Uterus (tissue), 4 donors: Measurements from ENCODE around the gene PNCK. TPM values are rescaled to one million over a fixed set of nuclear protein-coding genes. Genes with fewer than 3 reads are reported as not detected.

Experiments used
- DNase-seq, 2 donors: peaks; one replicate each; pipeline ENCODE4 v3.0.0-alpha.2; 2019 to 2020
- H3K27ac ChIP-seq, 2 donors: fragments of 200-600 bp; sonication (generic); 1 replicate in 1 of 2; 2 replicates in 1 of 2; pipeline ENCODE4 v1.5.1; 2016 to 2018
- H3K27me3 ChIP-seq, 2 donors: fragments of 200-600 bp; sonication (generic); one replicate each; pipeline ENCODE4 v1.5.1; 2018 to 2019; ENCODE audit warnings: control low read depth in 1 of 2
- H3K36me3 ChIP-seq, 2 donors: fragments of 200-600 bp; sonication (generic); one replicate each; pipeline ENCODE4 v1.5.1; 2019; ENCODE audit warnings: control low read depth in 1 of 2
- H3K4me1 ChIP-seq, 2 donors: fragments of 200-600 bp; sonication (generic); one replicate each; pipeline ENCODE4 v1.5.1; 2018 to 2019; ENCODE audit warnings: control low read depth in 1 of 2
- H3K4me3 ChIP-seq, 2 donors: fragments of 200-600 bp; sonication (generic); 1 replicate in 1 of 2; 2 replicates in 1 of 2; pipeline ENCODE4 v1.5.1; 2018 to 2019; ENCODE audit warnings: mild to moderate bottlenecking in 1 of 2
- H3K9me3 ChIP-seq, 2 donors: fragments of 200-600 bp; sonication (generic); one replicate each; pipeline ENCODE4 v1.5.1; 2019; ENCODE audit warnings: control low read depth in 1 of 2
- CTCF ChIP-seq, 4 experiments: fragments of 200-600 bp in 2 of 4; fragments of 450-650 bp in 2 of 4; sonication (generic) in 2 of 4; IDR thresholded peaks; one replicate each; pipeline ENCODE4 v1.5.1; 2016 to 2019; ENCODE audit warnings: antibody characterized with exemption in 4 of 4, mild to moderate bottlenecking in 2 of 4, moderate library complexity in 1 of 4
- POLR2A ChIP-seq, 2 donors: fragments of 450-650 bp; IDR thresholded peaks; one replicate each; pipeline ENCODE4 v1.6.1; 2016; ENCODE audit warnings: antibody characterized with exemption in 2 of 2, mild to moderate bottlenecking in 1 of 2, moderate library complexity in 1 of 2
- intact Hi-C: fragments of 100-400 bp; cut with DNase I; formaldehyde crosslinking; loops from one replicate; pipeline ENCODE4 v1.15.1; 2023; ENCODE audit warnings: low total_unique reads
- total RNA-seq, 4 donors: library from RNA; depleted of rRNA in 3 of 4; stranded (reverse); fragments of >200 nt in 3 of 4; gene quantifications; one replicate each; pipeline versions ENCODE4 v1.1.0 to v1.2.4, GENCODE V29; 2014 to 2023
- donor health status: DM: yes; HTN: yes; CAD: no.

The PNCK gene
- total RNA-seq, 4 donors from 2014 or later, result 1.8 to 8.5 (median 5.9) TPM; not detected in 1

DNA sequence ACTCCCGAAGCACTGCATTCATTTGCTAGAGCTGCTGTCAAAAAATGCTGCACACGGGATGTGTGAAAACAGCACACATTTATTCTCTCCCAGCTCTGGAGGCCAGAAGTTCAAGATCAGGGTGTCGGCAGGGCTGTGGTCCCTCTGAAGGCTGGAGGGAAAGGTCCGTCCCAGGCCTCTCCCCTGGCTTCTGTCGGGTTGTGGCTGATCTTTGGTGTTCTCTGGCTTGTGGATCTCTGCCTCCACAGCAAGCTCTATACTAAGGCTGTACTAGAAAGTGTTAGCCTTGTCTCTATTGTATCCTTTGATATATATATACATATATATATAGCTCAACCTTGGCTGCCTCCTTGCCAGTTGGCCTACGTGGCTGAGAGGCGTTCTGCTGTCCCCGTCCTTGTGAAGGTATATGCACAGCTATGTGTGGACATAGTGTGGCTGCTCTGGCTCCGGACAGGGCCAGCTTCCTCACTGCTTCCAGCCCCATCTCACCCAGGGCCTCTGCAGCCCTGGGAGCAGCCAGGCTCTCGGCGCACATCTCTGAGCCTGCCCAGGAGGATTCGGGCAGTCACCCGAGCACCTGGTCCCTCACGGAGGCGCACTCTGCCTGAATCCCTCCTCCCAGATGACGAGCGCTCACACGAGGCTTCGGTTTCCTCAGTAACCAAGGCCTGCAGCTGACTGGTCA, 41.6 kb downstream of the PNCK start:
- no peaks in the 10 kb centered on the region for H3K9me3 ChIP-seq
- TF ChIP-seq CTCF (IDR thresholded peaks at IDR 0.05) (no peak), POLR2A (IDR thresholded peaks at IDR 0.05) (no peak)
- H3K27ac ChIP-seq, result no peak overlapping the region
- DNase-seq, result peak in 1 of 2 donors; percentile 7
- no peaks in the 10 kb centered on the region for H3K4me1 ChIP-seq
- H3K4me3 ChIP-seq, result no peak overlapping the region
- intact Hi-C loops, result no loop called here
- no peaks in the 10 kb centered on the region for H3K36me3 ChIP-seq
- no peaks in the 10 kb centered on the region for H3K27me3 ChIP-seq

DNA sequence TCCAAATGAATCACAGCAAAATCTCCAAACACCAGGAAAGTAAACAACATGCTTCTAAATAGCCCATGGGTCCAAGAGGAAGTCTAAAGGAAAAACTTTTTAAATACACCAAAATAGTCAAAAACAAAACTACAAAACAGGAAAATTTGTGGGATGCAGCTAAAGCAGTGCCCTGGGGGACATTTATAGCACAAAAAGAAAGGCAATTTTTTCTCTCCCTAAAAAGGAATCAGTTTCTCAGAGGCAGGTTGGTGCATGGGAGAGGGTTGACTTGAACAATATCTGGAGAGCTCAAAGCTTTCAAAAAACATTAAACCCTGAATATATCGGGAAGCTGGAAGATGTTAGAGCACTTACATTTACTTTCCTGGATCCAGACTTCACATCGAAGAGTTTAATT, 42.3 kb downstream of the PNCK start:
- Histone ChIP-seq H3K9me3 (no peaks in the 10 kb centered on the region), H3K4me1 (no peaks in the 10 kb centered on the region), H3K27ac (no peak overlapping the region), H3K27me3 (no peaks in the 10 kb centered on the region), H3K36me3 (no peaks in the 10 kb centered on the region), H3K4me3 (no peak overlapping the region)
- DNase-seq, result no peak
- TF ChIP-seq CTCF (IDR thresholded peaks at IDR 0.05), result no peak
- no peak for TF ChIP-seq POLR2A (IDR thresholded peaks at IDR 0.05)
- intact Hi-C loops, result no loop called here

GRCh38 chrX:153628665-153629064, 44.9 kb downstream of the PNCK start:
- Histone ChIP-seq H3K4me3 (no peak overlapping the region), H3K36me3 (no peaks in the 10 kb centered on the region), H3K4me1 (no peaks in the 10 kb centered on the region), H3K9me3 (no peaks in the 10 kb centered on the region), H3K27me3 (no peaks in the 10 kb centered on the region), H3K27ac (no peak overlapping the region)
- TF ChIP-seq CTCF (IDR thresholded peaks at IDR 0.05) (no peak), POLR2A (IDR thresholded peaks at IDR 0.05) (no peak)
- peak in 1 of 2 donors; percentile 4 for DNase-seq
- intact Hi-C loops, result no loop called here

DNA sequence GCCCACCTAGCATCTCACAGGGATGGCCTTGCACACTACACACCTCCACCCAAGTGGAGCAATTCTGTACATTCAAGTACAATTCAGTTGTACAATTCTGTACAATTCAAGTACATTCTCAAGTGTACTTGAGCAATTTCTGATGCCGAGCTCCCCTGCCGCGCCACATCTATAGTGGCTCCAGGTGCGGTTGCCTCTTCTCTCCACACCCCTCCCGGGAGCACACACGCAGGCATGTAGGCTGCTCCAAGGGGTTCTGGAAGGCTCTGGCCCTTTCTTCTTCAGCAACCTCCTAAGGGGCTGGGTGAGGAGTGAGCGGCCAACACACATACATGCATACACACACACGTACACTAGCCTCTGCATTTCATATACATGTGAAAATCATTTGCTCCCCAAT, 45.5 kb downstream of the PNCK start:
- Histone ChIP-seq H3K36me3 (no peaks in the 10 kb centered on the region), H3K4me1 (no peaks in the 10 kb centered on the region), H3K27ac (no peak overlapping the region), H3K9me3 (no peaks in the 10 kb centered on the region), H3K4me3 (no peak overlapping the region), H3K27me3 (no peaks in the 10 kb centered on the region)
- intact Hi-C loops, result no loop called here
- no peak for DNase-seq
- TF ChIP-seq POLR2A (IDR thresholded peaks at IDR 0.05), result no peak
- TF ChIP-seq CTCF (IDR thresholded peaks at IDR 0.05), result no peak

GRCh38 chrX:153627675-153628111, 45.9 kb downstream of the PNCK start:
- Histone ChIP-seq H3K9me3 (no peaks in the 10 kb centered on the region), H3K27ac (no peak overlapping the region), H3K27me3 (no peaks in the 10 kb centered on the region), H3K36me3 (no peaks in the 10 kb centered on the region), H3K4me3 (no peak overlapping the region), H3K4me1 (no peaks in the 10 kb centered on the region)
- DNase-seq, result peak in 1 of 2 donors; percentile 6
- intact Hi-C loops, result no loop called here
- no peak for TF ChIP-seq CTCF (IDR thresholded peaks at IDR 0.05)
